Measurements from ENCODE around the gene GAPDH.

The GAPDH gene

GRCh38 chr12:6532051-6532926, 2.0 kb upstream of the GAPDH start (continued):
- TF ChIP-seq OSR2 (tag by site-specific recombination; IDR thresholded peaks at IDR 0.05) (peak; percentile 23; the same call in 1 of the 2 replicates), ZBTB17 (tag by site-specific recombination; IDR thresholded peaks at IDR 0.05) (peak; percentile 82), ZNF544 (tag by site-specific recombination; IDR thresholded peaks at IDR 0.05) (no peak), ZXDB (tag by site-specific recombination; IDR thresholded peaks at IDR 0.05) (peak; percentile 36), PRDM4 (tag by site-specific recombination; IDR thresholded peaks at IDR 0.05) (no peak), ZBTB20 (tag by site-specific recombination; IDR thresholded peaks at IDR 0.05) (peak; percentile 97), BCL11B (tag by site-specific recombination; IDR thresholded peaks at IDR 0.05; ENCODE audit: low read depth) (0 out of 2 replicates have a peak, but pooled peaks have one; percentile 46), ZNF24 (tag by site-specific recombination; IDR thresholded peaks at IDR 0.05) (peak; percentile 60; the same call in 1 of the 2 replicates), IKZF3 (tag by site-specific recombination; IDR thresholded peaks at IDR 0.05) (peak; percentile 77), MZF1 (tag by site-specific recombination; IDR thresholded peaks at IDR 0.05; ENCODE audit: borderline replicate concordance) (peak; percentile 67; the same call in 1 of the 2 replicates), KLF17 (tag by site-specific recombination; IDR thresholded peaks at IDR 0.05) (peak; percentile 66; the same call in 1 of the 2 replicates), ZNF366 (tag by site-specific recombination; conservative IDR thresholded peaks at IDR 0.05) (peak; percentile 77), ZNF23 (tag by site-specific recombination; IDR thresholded peaks at IDR 0.05; ENCODE audit: borderline replicate concordance) (no peak), ZNF704 (tag by site-specific recombination; IDR thresholded peaks at IDR 0.05) (no peak), ZNF600 (tag by site-specific recombination; IDR thresholded peaks at IDR 0.05) (peak; percentile 95), ZBTB48 (tag by site-specific recombination; IDR thresholded peaks at IDR 0.05) (peak; percentile 62), ZNF335 (tag by site-specific recombination; conservative IDR thresholded peaks at IDR 0.05) (peak; percentile 88), ZBTB10 (tag by site-specific recombination; IDR thresholded peaks at IDR 0.05) (peak; percentile 66), ZNF76 (tag by site-specific recombination; IDR thresholded peaks at IDR 0.05; ENCODE audit: borderline replicate concordance, low read depth) (peak; percentile 60; the same call in 1 of the 2 replicates), ZNF639 (tag by site-specific recombination; IDR thresholded peaks at IDR 0.05) (peak; percentile 69; the same call in 1 of the 2 replicates), ZIC2 (tag by site-specific recombination; IDR thresholded peaks at IDR 0.05) (peak; percentile 73), ZNF660 (tag by site-specific recombination; IDR thresholded peaks at IDR 0.05) (0 out of 2 replicates have a peak, but pooled peaks have one; percentile 1), SP2 (tag by site-specific recombination; IDR thresholded peaks at IDR 0.05) (peak; percentile 19; the same call in 1 of the 2 replicates), ZFP69B (tag by site-specific recombination; IDR thresholded peaks at IDR 0.05) (0 out of 2 replicates have a peak, but pooled peaks have one; percentile 20), ZNF629 (tag by site-specific recombination; IDR thresholded peaks at IDR 0.05) (peak; percentile 96), ZNF394 (tag by site-specific recombination; IDR thresholded peaks at IDR 0.05; ENCODE audit: borderline replicate concordance) (peak; percentile 72; the same call in 1 of the 2 replicates), ZNF174 (tag by site-specific recombination; IDR thresholded peaks at IDR 0.05) (no peak), ZBTB21 (tag by site-specific recombination; IDR thresholded peaks at IDR 0.05) (peak; percentile 46), ZBTB8A (tag by site-specific recombination; IDR thresholded peaks at IDR 0.05) (peak; percentile 79), GLIS1 (tag by site-specific recombination; IDR thresholded peaks at IDR 0.05) (peak; percentile 96), KLF9 (tag by site-specific recombination; IDR thresholded peaks at IDR 0.05; ENCODE audit: low read depth) (0 out of 2 replicates have a peak, but pooled peaks have one; percentile 44)
